GM12865 (cell line): ENCODE measurements around the gene GMPS.

Source experiments
- DNase-seq: peaks from one replicate; pipeline ENCODE4 v3.0.0; 2010; ENCODE audit warnings: low read depth
- H3K4me3 ChIP-seq: 2 replicates; pipeline ENCODE4 v1.5.1; 2011; ENCODE audit warnings: mild to moderate bottlenecking, low read depth, low read length, control low read depth
- CTCF ChIP-seq: IDR thresholded peaks from 2 replicates; pipeline ENCODE4 v1.5.1; 2011; ENCODE audit warnings: low read length, control low read depth, low read depth, inconsistent platforms; ENCODE audit not compliant: insufficient read depth; ENCODE audit errors: missing control alignments

The GMPS gene

DNA sequence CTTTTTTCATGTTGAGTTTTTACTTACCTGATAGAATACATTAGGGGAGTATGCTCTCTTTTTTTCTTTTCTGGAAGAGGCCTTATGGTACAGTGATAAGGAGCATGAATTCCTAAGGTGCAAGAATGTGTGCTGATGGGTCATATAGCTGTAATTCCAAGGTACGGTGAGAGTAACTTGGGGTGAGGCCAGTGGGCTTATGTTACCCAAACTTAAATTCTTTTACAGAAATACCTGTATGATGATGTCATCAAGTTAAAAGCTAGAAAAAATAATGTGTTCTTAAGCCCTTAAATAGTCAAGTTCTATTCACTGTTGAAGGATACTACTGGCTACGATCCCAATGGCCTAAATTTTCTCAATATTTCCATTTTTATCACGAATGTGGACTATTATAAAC is 111.2 kb downstream of the GMPS start:
- no peak for TF ChIP-seq CTCF
- H3K4me3 ChIP-seq = no peak overlapping the region
- no peak for DNase-seq

DNA sequence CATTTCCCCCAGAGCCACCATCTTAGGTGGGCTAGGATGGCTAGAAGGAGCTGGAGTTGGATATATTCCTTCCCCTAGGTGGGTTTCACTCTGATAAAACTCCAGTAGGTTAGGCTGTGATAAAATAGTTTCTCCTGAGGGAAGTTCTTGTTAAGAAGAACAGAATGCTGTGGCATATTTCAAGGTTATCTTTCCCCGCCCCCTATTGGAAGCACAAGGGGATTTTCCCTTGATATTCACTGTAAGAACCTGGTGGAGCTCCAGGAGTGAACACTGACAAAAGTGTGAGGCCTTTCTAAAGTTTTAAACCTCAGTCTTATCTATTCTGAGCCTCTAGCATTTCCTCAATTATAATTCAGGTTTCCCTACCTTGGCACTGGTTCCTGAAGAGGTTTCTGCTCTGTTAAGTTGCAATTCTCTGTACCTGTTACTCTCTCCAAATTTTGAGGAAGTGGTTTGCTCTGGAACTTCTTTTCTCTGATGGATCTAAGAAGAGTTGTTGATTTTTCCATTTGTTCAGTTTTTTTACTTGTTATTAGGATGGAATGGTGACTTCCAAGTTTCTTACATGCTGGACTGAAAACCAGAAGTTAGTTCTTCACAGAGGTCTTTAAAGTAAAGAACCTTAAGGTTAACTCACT is 113.5 kb downstream of the GMPS start:
- no peak for DNase-seq
- H3K4me3 ChIP-seq = no peak overlapping the region
- no peak for TF ChIP-seq CTCF

GRCh38 chr3:155984791-155985417 is 114.5 kb downstream of the GMPS start:
- DNase-seq = no peak
- no peak for TF ChIP-seq CTCF
- H3K4me3 ChIP-seq = no peak overlapping the region

DNA sequence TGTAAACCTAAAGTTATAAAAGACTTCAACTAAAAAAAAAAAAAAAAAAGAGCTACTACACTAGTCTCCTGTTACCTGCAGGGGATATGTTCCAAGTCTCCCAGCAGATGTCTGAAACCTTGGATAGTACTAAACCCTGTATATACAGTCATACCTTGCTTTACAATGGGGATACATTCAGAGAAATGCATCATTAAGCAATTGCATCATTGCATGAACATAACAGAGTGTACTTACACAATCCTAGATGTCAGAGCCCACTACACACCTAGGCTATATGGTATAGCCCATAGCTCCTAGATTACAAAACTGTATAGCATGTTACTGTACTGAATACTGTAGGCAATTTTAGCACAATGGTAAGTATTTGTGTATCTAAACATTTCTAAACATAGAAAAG is 119.1 kb downstream of the GMPS start:
- no peak for DNase-seq
- TF ChIP-seq CTCF = no peak
- no peak overlapping the region for H3K4me3 ChIP-seq

GRCh38 chr3:155991212-155991611 is 120.8 kb downstream of the GMPS start:
- no peak for TF ChIP-seq CTCF
- no peak for DNase-seq
- H3K4me3 ChIP-seq = no peak overlapping the region

DNA sequence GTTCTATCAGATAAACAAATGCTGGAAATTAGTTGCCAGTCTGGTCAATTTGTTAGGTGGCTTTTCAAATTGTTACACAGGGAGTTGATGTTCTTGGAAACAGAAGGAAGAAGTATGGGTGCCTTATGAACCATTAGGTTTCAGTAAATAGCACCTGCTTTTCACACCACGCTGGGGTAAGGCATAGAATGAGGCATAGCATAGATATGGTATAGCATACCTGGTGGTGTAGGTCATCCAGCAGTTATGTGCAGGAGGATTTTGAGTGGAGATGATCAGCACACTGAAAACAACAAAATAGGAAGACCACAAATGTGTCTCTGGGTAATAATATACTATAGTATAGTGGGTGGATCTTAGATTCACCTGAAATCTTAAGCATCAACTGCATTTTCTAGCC is 121.4 kb downstream of the GMPS start:
- DNase-seq = no peak
- no peak for TF ChIP-seq CTCF
- H3K4me3 ChIP-seq = no peak overlapping the region
